Superior temporal gyrus (tissue), 1 donor: ENCODE data around the gene NINJ1.
"Not testable (repeated sequence)": the region's sequence is repeated elsewhere in the genome, so short reads cannot be mapped to it uniquely, and the experiment has no call there.

Experiments
- DNase-seq: peaks from one replicate; pipeline ENCODE4 v3.0.0-alpha.2; 2016; ENCODE audit errors: extremely low spot score

Gene NINJ1

DNA sequence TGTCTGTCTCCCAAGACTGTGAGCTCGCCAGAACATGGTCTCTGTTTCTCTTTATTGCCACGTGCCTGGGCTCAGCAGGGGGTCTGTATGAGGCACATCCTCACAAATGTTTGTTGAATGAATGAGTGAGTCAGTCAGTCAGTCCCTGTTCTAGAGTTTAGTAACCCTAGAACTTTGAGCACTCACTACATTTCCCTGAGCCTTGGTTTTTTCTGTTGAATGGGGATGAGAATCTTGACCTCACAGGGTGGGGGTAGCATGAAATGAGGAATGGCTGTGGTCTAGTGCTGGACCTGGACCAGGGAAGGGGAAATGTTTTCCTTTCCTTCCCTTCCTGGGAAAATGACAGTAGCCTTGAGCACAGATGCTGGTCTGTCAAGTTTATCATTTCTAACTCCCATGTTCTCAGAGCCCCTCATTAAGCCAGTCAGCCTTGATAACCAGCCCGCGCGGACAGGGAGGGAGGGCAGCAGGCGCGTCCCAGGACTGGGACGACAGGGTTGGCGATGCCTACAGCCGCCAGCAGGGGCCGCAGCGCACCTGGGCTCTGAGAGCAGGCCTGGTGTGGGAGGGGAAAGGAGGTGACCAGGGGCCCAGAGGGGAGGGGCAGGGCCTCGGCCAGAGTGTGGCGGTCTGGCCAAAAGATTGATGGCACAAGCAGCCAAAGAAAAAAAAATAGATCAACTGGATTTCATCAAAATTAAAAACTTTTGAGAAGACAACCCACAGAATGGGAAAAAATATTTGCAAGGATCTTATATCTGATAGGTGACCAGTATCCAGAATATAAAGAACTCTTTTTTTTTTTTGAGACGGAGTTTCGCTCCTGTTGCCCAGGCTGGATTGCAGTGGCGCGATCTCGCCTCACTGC, 25.8 kb upstream of the NINJ1 start:
- DNase-seq = peak; percentile 84

DNA sequence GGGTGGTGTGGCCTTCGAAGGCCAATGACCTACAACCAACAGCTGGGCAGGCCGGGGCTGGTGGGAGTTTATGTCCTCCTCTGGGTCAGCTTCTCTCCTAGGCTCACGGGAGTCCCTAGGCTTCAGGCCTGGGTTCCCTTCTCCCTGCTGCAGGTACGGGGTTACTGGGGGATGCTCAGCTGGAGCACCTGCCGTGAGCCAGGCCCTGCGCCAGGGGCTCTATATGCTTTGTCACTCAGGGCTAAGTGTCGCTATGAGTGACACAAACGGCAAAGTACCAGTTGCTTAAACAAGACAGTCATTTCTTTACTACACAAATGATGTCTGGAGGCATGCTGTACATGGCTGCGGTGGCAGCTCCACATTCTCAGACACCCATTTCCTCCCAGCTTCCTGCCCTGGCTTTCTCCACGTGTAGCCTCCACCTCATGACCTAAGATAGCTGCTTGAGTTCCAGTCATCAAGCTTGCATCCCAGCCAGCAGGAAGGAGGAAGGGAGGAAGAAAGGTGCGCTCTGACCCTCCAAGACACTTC, 22.5 kb upstream of the NINJ1 start:
- no peak for DNase-seq

DNA sequence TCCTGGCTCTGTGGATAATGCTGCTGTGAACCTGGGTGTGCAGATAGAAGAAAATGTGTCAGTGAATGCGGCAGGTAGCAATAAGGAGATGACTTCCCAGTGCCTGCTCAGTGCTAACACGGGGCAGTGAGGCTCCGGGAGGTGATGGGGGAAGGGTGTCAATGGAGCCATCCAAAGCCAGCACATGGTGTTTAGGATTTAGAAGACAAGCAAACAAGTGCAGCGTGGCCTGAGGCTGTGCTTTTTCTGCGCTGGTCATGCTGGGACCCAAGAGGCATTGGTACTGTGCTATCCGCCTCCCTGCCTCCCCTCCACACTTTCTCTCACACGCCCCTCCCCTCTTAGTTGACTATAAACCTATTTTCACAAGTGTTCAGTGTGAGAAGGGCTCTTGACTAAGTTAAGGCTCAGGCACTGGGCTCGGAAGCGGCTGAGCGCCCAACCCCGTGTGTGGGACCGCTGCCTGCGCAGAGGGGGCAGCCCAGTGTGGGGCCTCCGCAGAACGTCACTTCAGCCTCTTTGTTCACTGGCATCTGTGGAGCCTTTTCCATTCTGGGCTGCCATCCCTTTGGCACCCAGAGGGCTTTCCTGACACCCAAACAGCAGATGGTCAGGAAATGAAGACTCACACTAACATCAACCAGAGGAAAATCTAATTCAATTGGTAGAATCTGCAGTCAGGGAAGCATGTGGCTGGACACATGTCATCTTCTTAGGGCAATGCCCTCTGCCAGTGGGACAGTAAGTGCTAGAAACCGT, 21.8 kb upstream of the NINJ1 start:
- peak; percentile 84 for DNase-seq

DNA sequence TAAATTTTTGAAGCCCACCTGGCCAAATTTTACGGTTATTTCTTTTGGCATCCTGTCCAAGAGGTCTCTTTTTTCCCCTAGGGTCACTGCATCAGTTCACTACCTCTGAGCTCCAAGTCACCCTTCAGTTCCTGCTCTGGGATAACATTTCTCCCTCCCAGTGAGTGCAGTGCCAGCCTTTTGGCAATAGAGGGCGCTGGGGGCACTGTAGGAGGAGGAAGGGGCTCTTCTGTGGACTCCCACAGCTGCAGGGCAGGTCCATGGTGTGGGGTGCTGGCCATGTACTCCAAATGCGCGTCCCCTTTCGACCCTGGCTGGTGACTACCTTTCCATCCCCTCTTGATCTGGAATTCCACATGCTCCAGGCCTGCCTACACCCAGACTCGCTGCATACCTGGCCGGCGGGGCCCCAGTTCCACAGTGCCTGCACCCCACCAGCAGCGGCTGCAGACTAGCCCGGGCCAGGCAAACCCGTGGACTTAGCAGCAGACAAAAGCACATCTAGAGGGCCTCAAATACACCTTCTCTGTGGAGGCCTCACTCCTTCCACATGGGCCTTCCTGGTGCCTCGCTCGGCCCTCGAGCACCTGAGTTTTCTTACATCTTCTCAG, 20.3 kb upstream of the NINJ1 start:
- DNase-seq = peak; percentile 62

DNA sequence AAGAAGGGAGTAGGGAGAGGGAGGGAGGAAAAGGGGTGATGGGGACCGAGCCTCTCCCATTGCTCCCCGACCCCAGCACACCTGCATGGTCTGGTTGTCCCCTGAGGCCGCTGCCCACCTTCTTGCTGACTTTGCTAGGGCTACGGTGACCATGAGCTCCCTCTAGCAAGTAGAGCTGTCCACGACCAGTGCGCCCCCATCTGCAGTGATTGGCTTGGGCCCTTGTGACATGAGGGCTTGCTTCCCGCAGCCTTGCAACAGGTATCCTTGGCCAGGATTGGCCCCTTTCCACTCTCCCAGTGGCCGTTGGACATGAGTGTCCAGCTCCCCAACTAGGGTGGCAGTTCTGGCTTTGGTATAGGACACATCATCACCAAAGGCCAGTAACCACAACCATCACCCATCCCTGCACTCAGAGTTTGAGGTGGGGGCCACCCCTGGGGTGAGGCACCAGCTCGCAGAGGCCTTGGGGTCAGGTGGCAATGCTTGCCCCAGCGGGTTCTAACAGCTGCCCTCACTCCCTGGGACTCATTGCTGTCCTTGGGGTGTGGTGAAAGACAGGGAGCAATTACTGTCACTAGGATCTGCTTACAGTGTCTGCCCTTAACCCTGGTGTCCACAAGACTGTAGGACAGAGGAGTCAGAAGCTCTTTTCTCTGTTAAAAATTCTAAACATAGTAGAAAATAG, 17.2 kb upstream of the NINJ1 start:
- DNase-seq = no peak

DNA sequence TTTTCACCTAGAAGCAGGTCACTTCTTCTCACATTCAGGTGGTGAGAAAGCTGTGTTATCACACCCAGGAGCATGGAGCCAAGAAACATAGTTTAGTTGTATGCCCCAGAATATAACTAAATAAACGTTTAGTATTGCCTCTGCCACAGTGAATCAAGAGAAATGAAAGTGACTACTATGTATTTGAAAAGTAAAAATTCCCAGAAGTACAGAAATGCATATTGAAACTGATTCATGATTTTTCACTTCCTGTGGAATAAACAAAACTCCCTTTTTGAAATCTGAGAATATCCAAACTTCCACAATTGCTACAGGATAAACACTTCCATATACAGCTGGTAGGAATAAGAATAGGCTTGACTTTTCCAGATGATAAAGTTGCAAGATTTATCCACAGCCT, 15.3 kb upstream of the NINJ1 start:
- DNase-seq = no peak

DNA sequence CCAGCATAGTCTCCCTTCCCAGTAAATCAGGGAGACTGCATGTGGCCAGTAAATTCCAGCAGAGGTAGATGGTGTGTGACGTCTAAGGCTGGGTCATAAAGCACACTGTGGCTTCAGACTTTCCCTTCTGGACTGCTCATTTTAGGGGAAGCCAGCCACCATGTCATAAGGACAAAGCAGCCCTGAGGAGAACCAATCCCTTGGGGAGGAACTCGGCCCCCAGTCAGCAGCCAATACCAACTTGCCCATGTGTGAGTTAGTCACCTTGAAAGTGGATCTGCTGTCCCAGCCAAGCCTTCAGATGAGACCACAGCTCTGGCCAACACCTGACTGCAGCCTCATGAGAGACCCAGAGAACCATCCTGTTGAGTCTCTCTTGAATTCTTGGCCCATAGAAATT, 14.7 kb upstream of the NINJ1 start:
- no peak for DNase-seq

DNA sequence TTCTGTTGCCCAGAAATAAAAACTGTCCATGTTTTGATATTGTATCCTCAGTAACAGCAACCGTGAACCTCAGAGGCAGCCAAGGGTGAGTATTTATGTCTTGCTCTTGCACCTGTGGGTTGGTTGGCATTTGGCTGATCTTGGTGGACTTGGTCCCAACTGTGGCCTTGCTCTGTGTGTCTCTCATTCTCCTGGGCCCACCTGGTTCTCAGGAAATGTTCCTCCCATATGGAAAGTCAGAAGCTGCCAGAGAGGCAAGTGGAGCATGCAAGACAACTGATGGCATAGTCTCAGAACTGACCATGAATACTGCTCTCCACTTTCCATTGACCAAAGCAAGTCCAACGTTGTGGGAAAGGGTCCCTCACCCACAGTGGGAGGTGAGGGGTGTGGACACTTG, 13.6 kb upstream of the NINJ1 start:
- no peak for DNase-seq

DNA sequence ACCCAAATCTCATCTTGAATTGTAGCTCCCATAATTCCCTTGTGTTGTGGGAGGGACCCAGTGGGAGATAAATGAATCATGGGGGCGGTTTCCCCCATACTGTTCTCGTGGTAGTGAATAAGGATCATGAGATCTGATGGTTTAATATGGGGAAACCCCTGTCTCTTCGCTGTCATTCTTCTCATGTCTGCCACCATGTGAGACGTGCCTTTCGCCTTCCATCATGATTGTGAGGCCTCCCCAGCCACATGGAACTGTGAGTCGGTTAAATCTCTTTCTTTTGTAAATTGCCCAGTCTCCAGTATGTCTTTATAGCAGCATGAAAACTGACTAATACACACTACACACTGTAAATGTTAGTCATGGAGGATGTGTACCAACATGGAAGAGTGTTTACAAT, 12.6 kb upstream of the NINJ1 start:
- not testable (repeated sequence) for DNase-seq

DNA sequence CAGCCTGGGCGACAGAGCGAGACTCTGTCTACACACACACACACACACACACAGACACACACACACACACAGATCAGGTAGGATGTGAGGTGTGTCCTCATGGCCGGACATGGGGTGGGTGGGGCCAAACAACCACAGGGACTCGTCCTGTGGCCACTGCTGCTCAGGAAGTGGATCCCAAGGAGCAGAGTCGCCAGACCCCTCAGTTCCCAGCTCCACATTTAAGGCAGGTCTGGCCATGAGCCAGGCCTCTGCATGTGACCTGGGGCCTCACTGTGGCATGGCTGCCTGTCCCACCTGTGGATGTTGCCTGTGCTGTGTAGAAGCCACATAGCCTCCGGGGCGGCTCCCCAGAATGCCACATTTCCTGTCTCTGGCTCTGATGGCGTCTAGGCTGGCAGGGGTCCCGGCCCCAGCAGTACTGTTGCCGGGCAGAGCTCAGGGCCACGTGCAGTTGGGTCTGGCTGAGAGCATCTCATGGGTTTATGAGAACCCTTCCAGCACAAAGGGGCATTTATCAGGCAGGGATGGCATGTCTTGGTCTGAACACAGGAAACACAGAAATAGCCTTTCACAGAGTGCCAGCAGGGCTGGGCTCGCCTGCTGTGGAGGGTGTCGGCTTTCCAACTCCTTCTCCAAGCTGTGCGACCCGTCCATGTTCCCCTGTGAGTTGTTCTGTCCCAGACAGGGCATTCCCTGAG, 9.9 kb upstream of the NINJ1 start:
- DNase-seq = peak; percentile 95

DNA sequence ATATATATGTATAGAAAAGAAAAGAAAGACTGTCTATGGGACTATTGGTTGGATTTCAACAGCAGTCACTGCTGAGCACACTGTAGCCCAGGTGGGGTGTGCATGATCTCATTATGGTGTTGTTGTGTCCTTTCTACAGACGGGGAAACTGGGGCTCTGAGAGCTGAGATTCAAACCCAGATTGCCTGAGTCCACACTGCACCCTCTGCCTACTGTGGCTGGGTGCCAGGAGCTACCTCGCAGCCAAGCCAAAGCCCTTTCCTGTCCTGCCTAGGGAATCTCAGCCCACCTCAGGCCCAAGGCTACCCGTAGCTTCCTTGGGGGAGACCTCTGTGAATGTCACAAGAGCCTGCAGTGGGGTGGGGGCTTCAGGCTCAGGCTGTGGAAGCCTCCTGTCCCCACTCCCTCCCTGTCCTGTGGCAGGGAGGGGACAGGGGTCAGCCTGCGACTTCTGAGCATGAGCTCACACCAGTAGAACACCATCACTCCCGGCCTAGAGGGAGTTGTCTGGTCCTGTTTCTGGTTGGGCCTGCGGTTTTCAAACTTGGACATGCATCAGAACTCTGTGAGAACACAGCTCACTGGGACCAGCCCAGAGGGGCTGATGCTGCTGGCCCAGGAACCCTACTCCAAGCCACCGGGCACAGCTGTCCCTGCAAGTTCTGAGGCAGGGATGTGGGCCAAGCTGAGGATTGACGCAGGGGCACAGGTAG, 7.9 kb upstream of the NINJ1 start:
- no peak for DNase-seq

DNA sequence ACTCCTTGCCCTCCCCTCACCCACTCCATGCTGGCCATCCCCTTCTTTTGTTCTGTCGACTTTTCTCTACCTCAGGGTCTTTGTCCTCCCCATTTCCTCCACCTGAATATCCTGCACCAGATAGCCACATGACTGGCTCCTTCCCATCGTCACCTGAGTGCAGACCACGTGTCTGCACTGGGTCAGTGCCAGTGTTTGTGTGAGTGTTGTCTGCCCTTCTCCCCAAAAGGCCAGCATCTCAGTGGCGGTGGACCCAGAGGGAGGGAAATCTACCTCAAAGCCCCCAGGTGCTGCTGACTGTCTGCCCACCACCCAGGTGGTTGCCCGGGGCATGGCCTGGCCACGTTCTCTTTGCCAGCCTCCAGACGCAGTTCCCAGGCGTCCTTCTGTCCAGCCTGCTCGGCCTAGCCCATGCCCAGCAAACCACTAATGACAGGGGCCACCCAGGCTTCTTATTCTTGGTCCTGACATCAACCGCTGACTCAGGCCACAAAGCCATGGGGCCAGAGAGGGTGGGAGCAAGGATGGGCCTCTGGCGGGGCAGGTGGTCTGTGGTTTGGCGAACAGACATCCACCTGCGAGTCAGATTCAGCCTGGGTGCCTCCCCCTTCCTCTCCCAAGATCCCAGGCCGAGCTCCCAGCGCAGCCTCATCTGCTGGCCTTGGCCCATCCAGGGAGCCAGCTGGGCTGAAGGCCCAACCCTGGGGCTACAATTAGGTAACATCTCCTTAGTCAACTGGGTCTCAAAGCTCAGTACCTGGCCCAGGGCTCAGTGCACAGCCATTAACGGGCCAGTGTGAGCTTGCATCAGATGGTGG, 5.5 kb upstream of the NINJ1 start:
- DNase-seq = no peak

DNA sequence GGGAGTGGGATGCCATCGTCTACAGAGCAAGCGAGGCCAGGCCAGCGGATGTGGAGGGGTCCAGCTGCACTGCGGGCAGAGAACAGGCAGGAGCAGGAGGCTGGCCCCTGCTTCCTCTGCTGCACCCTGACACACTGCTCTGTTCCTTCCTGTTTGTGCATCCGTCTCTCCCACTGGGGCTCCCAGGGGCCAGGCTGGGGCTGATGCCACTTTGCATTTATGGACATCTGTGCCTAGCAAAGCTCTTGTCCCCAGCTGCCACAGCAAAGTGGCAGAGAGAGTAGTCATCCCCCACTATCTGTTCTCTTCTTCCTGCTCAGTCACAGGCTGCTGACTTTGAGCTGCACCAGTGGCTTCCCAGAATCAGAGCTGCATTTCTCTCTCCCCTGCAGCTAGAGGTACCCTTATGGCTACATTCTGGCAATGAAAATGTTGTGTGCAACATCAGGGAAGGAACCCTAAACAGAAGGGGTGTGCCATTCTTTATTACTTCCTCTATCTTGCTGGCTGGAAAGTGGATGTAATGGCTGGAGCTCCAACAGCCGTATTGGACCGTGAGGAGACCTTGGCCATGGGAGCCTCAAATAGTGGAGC, 4.2 kb upstream of the NINJ1 start:
- no peak for DNase-seq

DNA sequence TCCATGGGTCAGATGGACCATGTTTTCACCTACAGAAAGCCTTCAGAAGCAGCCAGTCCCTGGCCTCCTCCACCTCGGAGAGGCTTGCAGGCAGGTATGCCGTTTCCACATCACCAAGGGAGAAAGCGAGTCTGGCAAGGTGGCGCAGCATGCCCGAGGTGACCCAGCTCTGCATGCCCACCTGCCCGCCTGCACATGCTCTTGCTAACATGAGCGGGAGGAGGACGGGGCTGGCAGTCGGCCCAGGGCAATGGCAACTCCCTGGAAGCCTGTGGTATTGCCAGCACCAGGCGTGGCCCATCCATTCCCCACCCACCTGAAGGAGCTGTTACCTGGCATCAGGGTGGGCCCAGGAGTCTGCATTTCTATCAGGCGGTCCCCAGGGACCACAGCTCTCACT, 3.3 kb upstream of the NINJ1 start:
- no peak for DNase-seq

DNA sequence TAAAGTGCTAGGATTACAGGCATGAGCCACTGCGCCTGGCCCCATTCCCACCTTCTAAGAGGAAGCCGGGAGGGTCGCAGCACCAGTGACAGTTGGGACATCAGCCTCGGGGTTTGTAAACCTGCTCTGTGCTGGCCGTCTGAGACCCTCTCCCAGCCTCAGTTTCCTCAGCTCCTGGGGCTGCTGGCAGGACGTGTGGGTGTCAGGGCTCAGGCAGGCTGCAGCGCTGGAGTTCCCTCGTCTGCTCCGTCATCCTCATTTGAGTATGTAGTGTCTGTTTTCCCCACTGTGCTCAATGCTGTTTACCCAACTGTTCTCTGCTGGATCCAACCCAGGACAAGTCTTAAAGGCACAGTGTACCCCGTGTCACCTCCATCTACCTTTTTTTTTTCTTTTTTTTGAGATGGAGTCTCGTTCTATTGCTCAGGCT, 2.0 kb upstream of the NINJ1 start:
- DNase-seq = peak; percentile 60

DNA sequence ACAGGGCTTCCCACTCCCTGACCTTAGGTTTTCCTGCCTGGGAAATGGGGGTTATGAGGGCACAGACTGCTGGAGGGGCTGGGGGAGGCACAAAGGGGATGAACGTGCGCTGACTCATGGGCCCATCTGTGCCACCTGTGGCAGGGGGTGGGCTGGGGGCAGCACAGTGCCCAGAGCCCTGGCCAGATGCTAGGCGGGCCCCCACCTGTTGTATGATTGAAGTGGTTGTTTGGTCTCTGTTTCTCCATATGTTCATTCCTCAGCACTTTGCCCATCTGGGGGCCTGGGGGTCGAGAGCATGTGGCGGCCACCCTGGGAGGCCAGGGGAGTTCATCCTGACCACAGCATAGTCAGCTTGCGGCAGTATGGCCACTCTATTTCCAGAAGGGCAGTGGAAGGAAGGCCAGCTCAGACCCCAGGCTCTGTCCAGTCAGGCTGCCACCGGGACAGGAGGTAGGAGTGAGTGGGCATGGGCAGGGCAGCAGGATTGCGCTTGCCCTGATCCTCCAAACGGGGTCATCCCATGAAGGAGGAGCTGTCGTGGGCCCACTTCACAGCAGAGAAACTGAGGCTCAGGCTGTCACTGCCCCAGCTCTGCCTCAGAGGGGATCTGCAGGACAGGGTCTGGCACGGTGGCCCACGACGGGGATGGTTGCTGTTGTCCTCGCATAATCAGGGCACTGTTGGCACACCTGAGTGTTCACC, 841 bp upstream of the NINJ1 start:
- DNase-seq = no peak

DNA sequence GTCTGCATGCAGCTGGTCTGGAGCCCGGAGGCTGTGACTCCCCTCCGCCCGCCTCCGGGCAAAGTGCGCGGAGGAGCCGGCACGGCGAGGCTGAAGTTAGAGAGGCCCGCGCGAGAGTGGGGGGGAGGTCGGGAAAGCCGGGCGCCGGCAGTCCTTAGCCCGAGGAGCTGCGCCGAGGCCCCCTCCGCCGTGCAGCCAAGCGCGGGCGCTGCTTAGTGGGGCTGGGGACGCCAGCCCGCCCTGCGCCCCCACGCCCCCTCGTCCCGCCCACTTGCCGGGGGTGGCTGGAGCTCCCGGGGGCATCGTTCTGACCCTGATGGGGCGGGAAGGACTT, 403 bp downstream of the NINJ1 start:
- DNase-seq = no peak

DNA sequence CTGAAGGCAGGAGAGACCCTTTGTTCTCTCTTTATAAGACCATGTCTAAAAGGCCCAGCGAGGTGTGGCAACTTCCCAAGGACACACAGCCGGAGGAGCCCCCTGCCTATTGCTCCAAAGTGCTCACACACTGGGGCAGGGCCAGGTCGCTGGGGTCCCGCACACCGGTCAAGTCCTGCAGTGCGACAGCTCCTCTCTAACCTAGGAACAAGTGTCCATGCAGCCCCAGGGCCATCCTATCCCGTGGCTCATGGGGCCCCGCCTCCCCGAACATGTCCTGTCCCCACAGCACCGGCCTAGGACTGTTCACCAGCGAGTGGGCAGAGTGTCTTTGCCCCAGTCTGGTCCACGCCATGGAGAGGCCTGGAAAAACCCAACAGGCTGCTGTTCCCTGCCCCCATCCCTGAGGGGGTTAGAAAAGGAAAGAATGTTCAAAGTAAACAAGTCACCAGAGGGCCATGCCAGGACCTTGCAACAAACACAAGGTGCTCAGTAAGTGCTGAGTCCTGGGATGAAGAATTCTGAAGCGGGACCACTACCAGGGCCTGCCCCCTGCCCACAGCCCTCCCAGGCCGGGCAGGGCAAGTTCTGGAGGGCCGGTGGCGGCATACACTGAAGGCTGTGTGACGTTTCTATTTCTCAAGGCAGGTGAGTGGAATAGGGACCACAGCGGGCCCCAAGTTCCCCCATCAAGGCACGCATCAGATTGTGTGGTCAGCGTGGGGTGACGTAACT, 938 bp downstream of the NINJ1 start:
- peak; percentile 71 for DNase-seq
